Stimulated activated effector memory CD8-positive, alpha-beta T cell treated with anti-CD3 and anti-CD28 coated beads, Interleukin-12 subunit alpha, Interleukin-12 subunit beta, amount 100 ng/mL, for 72 hours (primary cell): ENCODE data around the gene KRT77.
"Not testable (repeated sequence)": the region's sequence is repeated elsewhere in the genome, so short reads cannot be mapped to it uniquely, and the experiment has no call there.

Source experiments
- ATAC-seq: fragments of 150-1000 bp; cut with Tn5 transposase; 2 replicates; pipeline ENCODE4 v1.10.0; 2021
- DNase-seq, 2 donors: peaks; one replicate each; pipeline ENCODE4 v3.0.0; 2021 to 2022; ENCODE audit warnings: low spot score in 2 of 2
- H3K27ac Mint-ChIP-seq: one replicate; pipeline ENCODE4 v1.8.0; 2022; ENCODE audit warnings: mild to moderate bottlenecking, mixed read lengths
- H3K36me3 Mint-ChIP-seq: one replicate; pipeline ENCODE4 v1.8.0; 2022; ENCODE audit warnings: mild to moderate bottlenecking, mixed read lengths
- H3K4me1 Mint-ChIP-seq: one replicate; pipeline ENCODE4 v1.8.0; 2022; ENCODE audit warnings: mixed read lengths
- H3K4me3 Mint-ChIP-seq: one replicate; pipeline ENCODE4 v1.8.0; 2022; ENCODE audit warnings: mild to moderate bottlenecking, mixed read lengths
- H3K9me3 Mint-ChIP-seq: one replicate; pipeline ENCODE4 v1.8.0; 2022; ENCODE audit warnings: mixed read lengths

KRT77 gene

GRCh38 chr12:52703424-52703823, at the start of gene KRT77:
Gene KRT77, minus strand, starts transcription at chr12:52703524. Its CDS starts 90 bp downstream, at chr12:52703434.
- H3K9me3 Mint-ChIP-seq: no peaks in the 10 kb centered on the region
- no peaks in the 10 kb centered on the region for H3K4me1 Mint-ChIP-seq
- no peak within 1 kb of the TSS for H3K4me3 Mint-ChIP-seq
- DNase-seq (no peak), ATAC-seq (no peak)
- H3K27ac Mint-ChIP-seq: no peak within 1 kb of the TSS
- H3K36me3 Mint-ChIP-seq: no peaks in the 10 kb centered on the region

GRCh38 chr12:52752516-52752915, 49.2 kb upstream of the KRT77 start:
- H3K36me3 Mint-ChIP-seq: no peaks in the 10 kb centered on the region
- no peaks in the 10 kb centered on the region for H3K9me3 Mint-ChIP-seq
- H3K27ac Mint-ChIP-seq: no peak overlapping the region
- H3K4me3 Mint-ChIP-seq: no peak overlapping the region
- no peak for ATAC-seq
- no peaks in the 10 kb centered on the region for H3K4me1 Mint-ChIP-seq
- DNase-seq: no peak

- H3K9me3 Mint-ChIP-seq: no peaks in the 10 kb centered on the region
- DNase-seq (no peak), ATAC-seq (no peak)
- H3K4me3 Mint-ChIP-seq: no peak overlapping the region
- H3K36me3 Mint-ChIP-seq: no peaks in the 10 kb centered on the region
- H3K27ac Mint-ChIP-seq: no peak overlapping the region
- H3K4me1 Mint-ChIP-seq: no peaks in the 10 kb centered on the region
These were observed 48.5 kb upstream of the KRT77 start for GRCh38 chr12:52751795-52752194.

GRCh38 chr12:52750532-52750931, 47.2 kb upstream of the KRT77 start:
- not testable (repeated sequence) for H3K27ac Mint-ChIP-seq, H3K9me3 Mint-ChIP-seq, H3K36me3 Mint-ChIP-seq, ATAC-seq, DNase-seq, H3K4me3 Mint-ChIP-seq, H3K4me1 Mint-ChIP-seq

GRCh38 chr12:52749827-52750226, 46.5 kb upstream of the KRT77 start:
- DNase-seq: no peak
- no peaks in the 10 kb centered on the region for H3K4me1 Mint-ChIP-seq
- no peak overlapping the region for H3K4me3 Mint-ChIP-seq
- no peak overlapping the region for H3K27ac Mint-ChIP-seq
- no peaks in the 10 kb centered on the region for H3K9me3 Mint-ChIP-seq
- no peaks in the 10 kb centered on the region for H3K36me3 Mint-ChIP-seq
- ATAC-seq: no peak

- ATAC-seq (no peak), DNase-seq (no peak)
- Mint-ChIP-seq H3K4me3 (no peak overlapping the region), H3K4me1 (no peaks in the 10 kb centered on the region), H3K27ac (no peak overlapping the region), H3K36me3 (no peaks in the 10 kb centered on the region), H3K9me3 (no peaks in the 10 kb centered on the region)
These were observed 45.3 kb upstream of the KRT77 start for GRCh38 chr12:52748578-52748977.

- H3K4me1 Mint-ChIP-seq: no peaks in the 10 kb centered on the region
- ATAC-seq (no peak), DNase-seq (no peak)
- no peaks in the 10 kb centered on the region for H3K9me3 Mint-ChIP-seq
- no peak overlapping the region for H3K4me3 Mint-ChIP-seq
- no peak overlapping the region for H3K27ac Mint-ChIP-seq
- no peaks in the 10 kb centered on the region for H3K36me3 Mint-ChIP-seq
These were observed 42.2 kb upstream of the KRT77 start for GRCh38 chr12:52745554-52745953.

- no peaks in the 10 kb centered on the region for H3K36me3 Mint-ChIP-seq
- no peak overlapping the region for H3K27ac Mint-ChIP-seq
- no peaks in the 10 kb centered on the region for H3K9me3 Mint-ChIP-seq
- no peak for DNase-seq
- no peak overlapping the region for H3K4me3 Mint-ChIP-seq
- no peaks in the 10 kb centered on the region for H3K4me1 Mint-ChIP-seq
- ATAC-seq: no peak
These were observed 41.3 kb upstream of the KRT77 start for GRCh38 chr12:52744493-52745156.

GRCh38 chr12:52742822-52743457, 39.6 kb upstream of the KRT77 start:
- no peaks in the 10 kb centered on the region for H3K9me3 Mint-ChIP-seq
- no peak overlapping the region for H3K4me3 Mint-ChIP-seq
- no peaks in the 10 kb centered on the region for H3K36me3 Mint-ChIP-seq
- H3K4me1 Mint-ChIP-seq: no peaks in the 10 kb centered on the region
- no peak overlapping the region for H3K27ac Mint-ChIP-seq
- DNase-seq (no peak), ATAC-seq (no peak)

GRCh38 chr12:52742196-52742580, 38.9 kb upstream of the KRT77 start:
- no peak for ATAC-seq
- H3K4me3 Mint-ChIP-seq: no peak overlapping the region
- H3K9me3 Mint-ChIP-seq: no peaks in the 10 kb centered on the region
- no peak for DNase-seq
- no peak overlapping the region for H3K27ac Mint-ChIP-seq
- H3K4me1 Mint-ChIP-seq: no peaks in the 10 kb centered on the region
- H3K36me3 Mint-ChIP-seq: no peaks in the 10 kb centered on the region

GRCh38 chr12:52741375-52742195, 38.3 kb upstream of the KRT77 start:
- H3K4me1 Mint-ChIP-seq: no peaks in the 10 kb centered on the region
- no peak overlapping the region for H3K27ac Mint-ChIP-seq
- H3K4me3 Mint-ChIP-seq: no peak overlapping the region
- no peaks in the 10 kb centered on the region for H3K36me3 Mint-ChIP-seq
- DNase-seq (peak; percentile 30 to 73), ATAC-seq (no peak)
- H3K9me3 Mint-ChIP-seq: no peaks in the 10 kb centered on the region

- H3K36me3 Mint-ChIP-seq: no peaks in the 10 kb centered on the region
- no peak for ATAC-seq
- H3K9me3 Mint-ChIP-seq: no peaks in the 10 kb centered on the region
- no peak for DNase-seq
- H3K27ac Mint-ChIP-seq: no peak overlapping the region
- no peak overlapping the region for H3K4me3 Mint-ChIP-seq
- H3K4me1 Mint-ChIP-seq: no peaks in the 10 kb centered on the region
These were observed 37.3 kb upstream of the KRT77 start for GRCh38 chr12:52740584-52740983.

- DNase-seq (no peak), ATAC-seq (no peak)
- Mint-ChIP-seq H3K4me3 (no peak overlapping the region), H3K36me3 (no peaks in the 10 kb centered on the region), H3K4me1 (no peaks in the 10 kb centered on the region), H3K27ac (no peak overlapping the region), H3K9me3 (no peaks in the 10 kb centered on the region)
These were observed 36.6 kb upstream of the KRT77 start for GRCh38 chr12:52739963-52740362.

GRCh38 chr12:52735816-52736632, 32.7 kb upstream of the KRT77 start:
- peak; percentile 21 for ATAC-seq
- H3K4me1 Mint-ChIP-seq: no peaks in the 10 kb centered on the region
- H3K36me3 Mint-ChIP-seq: no peaks in the 10 kb centered on the region
- H3K27ac Mint-ChIP-seq: no peak overlapping the region
- no peaks in the 10 kb centered on the region for H3K9me3 Mint-ChIP-seq
- no peak for DNase-seq
- no peak overlapping the region for H3K4me3 Mint-ChIP-seq

GRCh38 chr12:52735106-52735505, 31.8 kb upstream of the KRT77 start:
- ATAC-seq: no peak
- peaks cover 2% of the 10 kb centered on the region for H3K9me3 Mint-ChIP-seq
- H3K4me1 Mint-ChIP-seq: no peaks in the 10 kb centered on the region
- H3K27ac Mint-ChIP-seq: no peak overlapping the region
- H3K36me3 Mint-ChIP-seq: no peaks in the 10 kb centered on the region
- no peak for DNase-seq
- H3K4me3 Mint-ChIP-seq: no peak overlapping the region
